GM18868 (cell line): Measurements from ENCODE around the gene PPFIA3.

Experiments
- ATAC-seq: cut with Tn5 transposase; IDR thresholded peaks from one replicate; pipeline ENCODE4 v1.9.1; 2021; ENCODE audit warnings: mild to moderate bottlenecking, moderate library complexity; ENCODE audit not compliant: unreplicated experiment

The PPFIA3 gene

DNA sequence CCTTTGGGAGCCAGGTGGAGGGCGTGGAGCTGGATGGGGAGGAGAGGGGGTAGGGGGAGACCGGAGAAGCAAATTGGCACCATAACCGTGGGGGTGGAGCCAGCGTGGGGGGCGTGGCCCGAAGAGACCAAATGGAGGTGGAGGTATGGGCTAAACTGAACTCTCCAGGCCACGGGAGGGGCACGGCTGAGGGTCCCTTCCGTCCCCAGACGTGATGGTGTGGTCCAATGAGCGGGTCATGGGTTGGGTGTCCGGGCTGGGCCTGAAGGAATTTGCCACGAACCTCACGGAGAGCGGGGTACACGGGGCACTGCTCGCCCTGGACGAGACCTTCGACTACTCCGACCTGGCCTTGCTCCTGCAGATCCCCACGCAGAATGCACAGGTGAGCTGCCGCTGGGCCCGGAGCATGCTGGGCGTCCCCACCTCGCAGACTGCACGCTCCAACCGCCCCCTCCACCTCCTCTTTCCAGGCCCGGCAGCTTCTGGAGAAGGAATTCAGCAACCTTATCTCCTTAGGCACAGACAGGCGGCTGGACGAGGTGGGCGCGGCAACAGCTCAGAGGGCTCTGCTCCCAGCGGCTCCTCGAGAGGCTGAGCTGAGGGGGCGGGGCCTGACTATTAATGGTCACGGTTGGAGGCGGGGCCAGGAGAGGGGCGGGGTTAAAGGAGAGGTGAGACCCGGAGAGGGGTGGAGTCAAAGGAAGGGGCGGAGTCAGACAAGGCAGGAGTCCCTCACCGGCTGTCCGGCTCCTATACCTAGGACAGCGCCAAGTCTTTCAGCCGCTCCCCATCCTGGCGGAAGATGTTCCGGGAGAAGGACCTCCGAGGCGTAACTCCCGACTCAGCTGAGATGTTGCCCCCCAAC lies 29.7 kb downstream of the PPFIA3 start:
- ATAC-seq = no peak

DNA sequence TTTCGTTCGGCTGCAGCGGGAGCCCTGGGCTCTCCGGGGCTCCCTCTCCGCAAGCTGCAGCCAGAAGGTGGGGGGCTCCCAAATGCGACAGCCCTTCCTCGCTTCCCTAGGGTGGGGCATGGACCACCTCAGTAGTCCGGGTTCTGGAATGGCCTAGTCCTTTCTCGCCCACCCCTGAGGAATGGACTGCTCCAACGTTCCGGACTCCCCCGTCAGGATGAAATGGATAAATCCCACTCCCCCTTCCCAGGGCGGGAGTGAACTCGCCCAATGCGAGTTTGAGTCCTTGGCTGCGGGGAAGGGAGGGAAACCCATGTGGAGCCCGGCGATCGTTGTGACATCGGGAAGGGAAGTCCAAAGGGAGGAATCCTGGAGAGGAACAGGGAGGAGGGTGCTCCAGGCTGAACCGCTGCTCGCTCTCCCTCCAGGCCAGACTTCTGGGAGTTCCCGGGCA lies 30.3 kb downstream of the PPFIA3 start:
- no peak for ATAC-seq

GRCh38 chr19:49150106-49150943 lies 31.0 kb downstream of the PPFIA3 start:
- ATAC-seq = no peak

DNA sequence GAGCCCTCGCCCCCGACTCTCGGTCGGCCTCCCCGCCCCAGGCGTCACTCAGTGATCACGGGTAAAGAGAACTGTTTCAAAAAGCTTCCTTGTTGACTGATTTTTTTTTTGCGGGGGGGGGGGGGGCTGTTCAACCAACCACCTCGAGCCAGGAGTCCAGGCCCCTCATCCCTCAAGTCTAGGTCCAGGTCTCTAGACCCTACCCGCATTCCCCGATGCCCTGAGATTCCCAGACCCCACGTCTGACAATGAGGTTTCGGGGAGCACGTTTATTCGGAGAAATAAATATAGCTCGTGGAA lies 31.6 kb downstream of the PPFIA3 start:
- no peak for ATAC-seq

DNA sequence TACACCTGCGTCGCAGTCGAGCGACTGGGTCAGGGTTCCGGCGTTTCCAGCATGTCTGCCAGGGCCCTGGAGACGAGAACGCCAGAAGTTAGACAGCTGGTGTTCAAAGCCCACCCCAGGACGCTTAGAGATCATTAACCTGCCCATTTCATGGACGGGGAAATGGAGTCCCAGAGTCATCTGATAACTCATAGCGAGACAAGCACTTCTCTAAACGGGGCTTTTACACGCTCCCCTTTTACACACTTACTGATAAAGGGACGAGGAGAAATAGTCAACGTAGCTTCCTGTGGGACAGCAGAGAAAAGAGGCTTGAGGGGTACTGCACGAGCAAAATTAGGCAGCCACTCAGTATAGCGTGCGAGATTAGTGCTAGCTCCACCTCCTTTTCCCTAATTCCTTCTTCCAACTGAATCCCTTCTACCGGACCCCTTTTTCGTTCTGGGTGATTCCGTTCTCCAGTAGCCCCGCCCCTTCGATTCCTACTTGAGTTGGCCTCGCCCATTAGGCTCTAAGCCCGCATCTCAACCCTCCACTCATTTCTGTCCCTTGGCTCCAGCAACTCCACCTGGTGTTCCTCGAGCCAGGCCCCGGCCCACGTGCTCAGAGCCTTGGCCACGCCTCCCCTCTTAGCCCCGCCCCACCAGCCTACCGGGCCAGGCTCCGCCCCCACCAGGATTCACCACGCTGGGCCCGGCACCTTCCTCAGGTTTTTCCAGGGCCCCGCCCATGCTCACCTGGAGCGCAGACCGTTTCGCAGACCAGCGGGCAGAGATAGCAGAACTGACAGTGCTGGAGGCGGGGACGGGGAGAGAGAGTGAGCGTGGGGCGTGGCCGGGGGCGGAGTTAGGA lies 32.1 kb downstream of the PPFIA3 start:
- no peak for ATAC-seq

GRCh38 chr19:49152119-49152550 lies 32.8 kb downstream of the PPFIA3 start:
- no peak for ATAC-seq

DNA sequence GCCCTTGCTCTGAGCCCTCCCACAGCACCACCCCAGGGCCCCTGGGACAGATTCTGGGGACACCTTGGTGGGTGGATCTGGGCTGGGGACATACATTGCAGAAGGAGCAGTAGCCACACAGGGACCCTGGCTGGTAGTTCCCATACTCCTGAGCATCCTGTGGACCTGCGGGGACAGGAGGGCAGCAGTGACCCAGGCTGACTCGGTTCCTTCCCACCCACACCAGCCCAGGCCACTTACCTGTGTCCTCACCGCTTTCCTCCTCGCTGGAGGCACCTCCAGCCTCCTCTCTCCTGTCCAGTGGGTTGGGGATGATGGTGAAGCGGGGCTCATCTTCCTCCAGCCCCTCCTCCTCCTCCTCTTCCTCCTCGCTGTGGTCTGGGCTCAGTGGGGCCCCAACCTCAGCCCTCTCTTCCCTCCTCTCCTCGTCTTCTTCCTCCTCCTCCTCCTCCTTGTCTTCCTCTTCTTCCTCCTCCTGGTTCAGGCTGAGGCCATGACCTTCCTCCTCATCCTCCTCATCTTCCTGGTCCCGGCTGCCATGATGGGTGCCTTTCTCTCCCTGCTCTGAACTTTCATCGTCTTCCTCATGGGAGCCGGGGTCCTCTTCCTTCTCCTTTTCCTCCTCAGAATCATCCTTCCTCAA lies 33.9 kb downstream of the PPFIA3 start:
- ATAC-seq = no peak

DNA sequence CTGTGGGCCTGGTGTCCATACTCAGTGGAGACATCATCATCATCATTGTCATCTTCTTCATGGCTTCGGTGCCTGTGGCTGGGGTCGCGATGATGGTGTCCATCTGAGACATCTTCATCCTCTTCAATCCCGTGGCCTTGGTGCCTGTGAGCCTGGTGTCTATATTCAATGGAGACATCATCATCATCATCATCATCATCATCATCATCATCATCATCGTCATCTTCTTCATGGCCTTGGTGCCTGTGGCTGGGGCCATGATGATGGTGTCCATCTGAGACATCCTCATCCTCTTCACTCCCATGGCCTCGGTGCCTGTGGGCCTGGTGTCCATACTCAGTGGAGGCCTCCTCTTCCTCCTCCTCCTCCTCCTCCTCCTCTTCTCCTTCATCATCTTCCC lies 34.9 kb downstream of the PPFIA3 start:
- no peak for ATAC-seq

DNA sequence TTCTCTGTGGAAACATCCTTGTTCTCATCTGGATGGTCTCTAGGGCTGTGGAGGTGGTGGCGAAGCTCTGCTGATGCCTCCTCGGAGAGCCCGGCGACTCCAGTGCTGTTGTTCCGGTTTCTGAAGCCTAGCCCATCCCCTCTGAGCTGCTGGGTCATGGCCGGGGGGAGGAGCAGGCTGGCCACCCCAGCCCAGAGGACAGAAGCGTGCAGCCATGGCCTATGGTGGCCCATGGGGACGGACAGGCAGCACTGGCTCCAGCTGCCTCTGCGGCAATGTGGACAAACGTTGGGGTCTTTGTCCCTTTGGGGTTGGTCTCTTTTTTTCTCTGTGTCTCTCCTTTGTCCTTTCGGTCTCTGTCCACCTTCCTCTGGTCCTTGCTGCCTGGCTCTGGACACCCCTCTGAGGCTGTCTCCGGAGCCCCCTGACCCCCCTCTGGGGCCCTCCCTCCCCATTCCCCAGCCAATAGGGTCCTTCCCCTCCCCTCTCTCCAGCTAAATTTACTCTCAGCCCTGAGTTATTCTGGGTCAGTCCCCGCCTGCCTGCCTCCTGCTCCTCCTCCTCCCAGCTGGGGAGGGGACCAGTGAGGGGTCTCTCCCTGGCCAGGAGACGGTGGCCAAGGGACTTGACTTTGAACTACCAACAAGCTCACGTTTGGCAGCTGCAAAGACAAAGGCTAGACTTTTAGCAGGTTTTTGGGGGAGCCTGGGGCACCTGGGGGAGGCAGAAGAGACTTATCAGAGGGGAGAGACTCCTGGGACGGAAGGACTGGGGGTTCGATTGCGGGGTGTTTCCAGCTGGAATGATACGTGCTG lies 35.9 kb downstream of the PPFIA3 start, which contains the start of gene HRC:
Gene HRC, minus strand, starts transcription at position 392 of the 815 bp plus-strand sequence. Its CDS starts 159 bp downstream, at position 233.
- ATAC-seq = no peak

GRCh38 chr19:49155820-49156346 lies 36.5 kb downstream of the PPFIA3 start:
- ATAC-seq = no peak

GRCh38 chr19:49157445-49158224 lies 38.3 kb downstream of the PPFIA3 start, which contains the start of gene TRPM4:
TSS of gene TRPM4 (plus strand) at chr19:49157792. CDS start at chr19:49157867, 75 bp downstream.
- no peak for ATAC-seq

GRCh38 chr19:49160450-49161189 lies 41.3 kb downstream of the PPFIA3 start:
- ATAC-seq = no peak

GRCh38 chr19:49161987-49162386 lies 42.6 kb downstream of the PPFIA3 start:
- no peak for ATAC-seq

GRCh38 chr19:49165111-49165750 lies 45.9 kb downstream of the PPFIA3 start:
- ATAC-seq = no peak

DNA sequence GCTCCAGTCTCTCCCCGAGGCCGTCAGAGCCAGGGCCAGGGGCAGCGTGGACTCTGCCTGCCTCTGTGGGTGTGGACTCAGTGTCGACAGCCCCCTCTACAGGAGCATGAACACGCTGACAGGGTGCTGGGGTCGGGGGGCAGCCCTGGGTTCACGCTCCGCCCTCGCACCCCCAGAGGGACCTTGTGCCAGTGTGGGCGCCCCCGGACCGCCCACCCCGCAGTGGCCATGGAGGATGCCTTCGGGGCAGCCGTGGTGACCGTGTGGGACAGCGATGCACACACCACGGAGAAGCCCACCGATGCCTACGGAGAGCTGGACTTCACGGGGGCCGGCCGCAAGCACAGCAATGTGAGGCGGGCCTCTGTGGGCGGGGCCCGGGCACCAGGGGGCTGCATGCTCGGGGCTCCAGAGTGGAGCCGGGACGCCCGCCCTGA lies 46.5 kb downstream of the PPFIA3 start:
- ATAC-seq = no peak

GRCh38 chr19:49167857-49168409 lies 48.6 kb downstream of the PPFIA3 start:
- no peak for ATAC-seq

- ATAC-seq = no peak
Measured at GRCh38 chr19:49168421-49168820, 49.1 kb downstream of the PPFIA3 start.
